Osteoblast (primary cell): ENCODE results near the gene AKT1S1. TPM values are rescaled to one million over a fixed set of nuclear protein-coding genes. Genes with fewer than 3 reads are reported as not detected.
A peak's percentile ranks its signal among the peaks of the same experiment; 100 is the strongest.

Experiments
- DNase-seq: peaks from one replicate; pipeline ENCODE4 v3.0.0; 2011; ENCODE audit warnings: low spot score, mixed read lengths; ENCODE audit not compliant: insufficient read length; ENCODE audit errors: missing footprints
- H2AFZ ChIP-seq: 2 replicates; pipeline ENCODE4 v1.6.0; 2011; ENCODE audit warnings: mild to moderate bottlenecking, low read length
- H3K27ac ChIP-seq: 2 replicates; pipeline ENCODE4 v1.5.1; 2011; ENCODE audit warnings: mild to moderate bottlenecking, low read depth, low read length, moderate library complexity
- H3K27me3 ChIP-seq: 2 replicates; pipeline ENCODE4 v1.6.0; 2012; ENCODE audit warnings: mild to moderate bottlenecking, control low read depth, inconsistent platforms, low read length, moderate library complexity; ENCODE audit not compliant: insufficient read depth
- H3K36me3 ChIP-seq: 2 replicates; pipeline ENCODE4 v1.5.1; 2011; ENCODE audit warnings: mild to moderate bottlenecking, low read length, control low read depth, moderate library complexity; ENCODE audit not compliant: insufficient read depth
- H3K4me1 ChIP-seq: 2 replicates; pipeline ENCODE4 v1.5.1; 2011; ENCODE audit warnings: mild to moderate bottlenecking, low read length, control low read depth, moderate library complexity; ENCODE audit not compliant: insufficient read depth
- H3K4me2 ChIP-seq: 2 replicates; pipeline ENCODE4 v1.6.0; 2011; ENCODE audit warnings: mild to moderate bottlenecking, low read length; ENCODE audit not compliant: insufficient read depth
- H3K4me3 ChIP-seq: fragments of 200-600 bp; sonication (generic); 3 replicates; pipeline ENCODE4 v1.5.1; 2012; ENCODE audit warnings: mild to moderate bottlenecking, low read length, inconsistent platforms; ENCODE audit not compliant: insufficient read depth
- H3K79me2 ChIP-seq: 2 replicates; pipeline ENCODE4 v1.6.0; 2012; ENCODE audit warnings: mild to moderate bottlenecking, low read length, control low read depth, inconsistent platforms; ENCODE audit not compliant: insufficient read depth
- H3K9me3 ChIP-seq: 2 replicates; pipeline ENCODE4 v1.5.1; 2011; ENCODE audit warnings: low read depth, low read length, control low read depth
- H4K20me1 ChIP-seq: 2 replicates; pipeline ENCODE4 v1.6.0; 2012; ENCODE audit warnings: mild to moderate bottlenecking, low read length, control low read depth; ENCODE audit not compliant: insufficient read depth
- total RNA-seq: library from RNA; depleted of rRNA; stranded (reverse); fragments of >200 nt; gene quantifications from 2 replicates; pipeline ENCODE4 v1.2.3, GENCODE V29; 2012
- TF ChIP-seq, protein P1 (sequence below): IDR thresholded peaks from 2 replicates; pipeline ENCODE4 v1.5.1; 2011; ENCODE audit warnings: mild to moderate bottlenecking, low read depth, low read length, moderate library complexity; ENCODE audit errors: extremely low read depth

AKT1S1 gene
- total RNA-seq, 1 donor = 13.4 TPM

DNA sequence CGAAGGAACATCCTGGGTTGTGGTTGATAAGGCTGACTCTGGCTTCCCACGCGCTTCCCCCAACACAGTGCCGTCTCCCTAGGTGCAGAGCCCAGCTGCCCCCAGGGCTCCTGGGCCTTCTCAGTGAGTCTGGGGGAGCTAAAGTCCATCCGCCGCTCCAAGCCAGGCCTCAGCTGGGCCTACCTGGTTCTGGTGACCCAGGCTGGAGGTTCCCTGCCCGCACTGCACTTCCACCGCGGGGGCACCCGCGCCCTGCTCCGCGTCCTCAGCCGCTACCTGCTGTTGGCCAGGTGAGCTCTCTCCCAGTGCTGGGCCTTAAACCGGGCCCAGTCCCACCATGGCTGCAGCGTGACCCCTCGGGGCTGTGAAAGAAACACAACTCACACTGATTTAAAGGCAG, 4.0 kb upstream of the AKT1S1 start:
- no peaks in the 10 kb centered on the region for H3K27me3 ChIP-seq
- TF ChIP-seq, protein P1, sequence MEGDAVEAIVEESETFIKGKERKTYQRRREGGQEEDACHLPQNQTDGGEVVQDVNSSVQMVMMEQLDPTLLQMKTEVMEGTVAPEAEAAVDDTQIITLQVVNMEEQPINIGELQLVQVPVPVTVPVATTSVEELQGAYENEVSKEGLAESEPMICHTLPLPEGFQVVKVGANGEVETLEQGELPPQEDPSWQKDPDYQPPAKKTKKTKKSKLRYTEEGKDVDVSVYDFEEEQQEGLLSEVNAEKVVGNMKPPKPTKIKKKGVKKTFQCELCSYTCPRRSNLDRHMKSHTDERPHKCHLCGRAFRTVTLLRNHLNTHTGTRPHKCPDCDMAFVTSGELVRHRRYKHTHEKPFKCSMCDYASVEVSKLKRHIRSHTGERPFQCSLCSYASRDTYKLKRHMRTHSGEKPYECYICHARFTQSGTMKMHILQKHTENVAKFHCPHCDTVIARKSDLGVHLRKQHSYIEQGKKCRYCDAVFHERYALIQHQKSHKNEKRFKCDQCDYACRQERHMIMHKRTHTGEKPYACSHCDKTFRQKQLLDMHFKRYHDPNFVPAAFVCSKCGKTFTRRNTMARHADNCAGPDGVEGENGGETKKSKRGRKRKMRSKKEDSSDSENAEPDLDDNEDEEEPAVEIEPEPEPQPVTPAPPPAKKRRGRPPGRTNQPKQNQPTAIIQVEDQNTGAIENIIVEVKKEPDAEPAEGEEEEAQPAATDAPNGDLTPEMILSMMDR = no peak
- H3K36me3 ChIP-seq = peaks cover 47% of the 10 kb centered on the region
- H3K4me2 ChIP-seq = no peak overlapping the region
- peaks cover 4% of the 10 kb centered on the region for H4K20me1 ChIP-seq
- DNase-seq = no peak
- H3K9me3 ChIP-seq = no peaks in the 10 kb centered on the region
- H2AFZ ChIP-seq = no peak overlapping the region
- peaks cover 11% of the 10 kb centered on the region for H3K79me2 ChIP-seq
- no peak overlapping the region for H3K27ac ChIP-seq
- H3K4me1 ChIP-seq = peaks cover 8% of the 10 kb centered on the region
- H3K4me3 ChIP-seq = no peak overlapping the region

DNA sequence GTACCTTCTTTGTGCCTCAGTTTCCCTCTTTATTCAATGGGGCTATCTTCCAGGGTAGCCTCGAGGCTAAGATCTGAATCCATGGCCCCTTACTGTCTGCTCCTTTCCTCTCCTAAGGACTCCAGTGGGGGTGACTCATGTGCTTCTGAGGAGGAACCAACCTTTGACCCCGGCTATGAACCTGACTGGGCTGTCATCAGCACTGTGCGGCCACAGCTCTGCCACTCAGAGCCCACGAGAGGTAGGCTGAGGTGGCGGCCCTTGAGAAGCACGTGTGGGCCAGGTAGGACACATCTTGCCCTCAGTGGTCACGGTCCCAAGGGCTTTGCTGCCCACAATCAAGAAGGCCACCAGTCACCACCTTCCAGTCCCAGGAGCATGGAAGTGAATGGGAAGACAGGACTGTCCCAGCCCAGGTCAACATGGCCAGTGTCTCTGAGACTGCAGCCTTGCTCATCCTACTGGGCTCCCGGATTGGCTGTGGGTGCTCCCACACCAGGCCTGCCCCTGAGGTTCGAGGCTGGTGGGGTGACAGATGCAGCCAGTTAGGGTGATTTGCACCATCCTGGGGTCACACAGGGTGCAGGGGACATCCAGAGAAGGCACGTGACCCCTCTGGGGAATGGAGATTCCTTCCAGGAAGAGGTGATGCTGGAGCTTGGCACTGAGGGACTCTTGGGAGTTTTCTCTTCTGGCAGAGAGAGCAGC, 3.2 kb upstream of the AKT1S1 start:
- TF ChIP-seq, protein P1 = no peak
- Histone ChIP-seq H3K4me1 (peaks cover 15% of the 10 kb centered on the region), H3K4me3 (no peak overlapping the region), H4K20me1 (peaks cover 4% of the 10 kb centered on the region), H3K27me3 (no peaks in the 10 kb centered on the region), H3K36me3 (peaks cover 47% of the 10 kb centered on the region), H3K27ac (no peak overlapping the region), H3K4me2 (no peak overlapping the region), H3K79me2 (peaks cover 20% of the 10 kb centered on the region), H3K9me3 (no peaks in the 10 kb centered on the region), H2AFZ (no peak overlapping the region)
- DNase-seq = no peak

DNA sequence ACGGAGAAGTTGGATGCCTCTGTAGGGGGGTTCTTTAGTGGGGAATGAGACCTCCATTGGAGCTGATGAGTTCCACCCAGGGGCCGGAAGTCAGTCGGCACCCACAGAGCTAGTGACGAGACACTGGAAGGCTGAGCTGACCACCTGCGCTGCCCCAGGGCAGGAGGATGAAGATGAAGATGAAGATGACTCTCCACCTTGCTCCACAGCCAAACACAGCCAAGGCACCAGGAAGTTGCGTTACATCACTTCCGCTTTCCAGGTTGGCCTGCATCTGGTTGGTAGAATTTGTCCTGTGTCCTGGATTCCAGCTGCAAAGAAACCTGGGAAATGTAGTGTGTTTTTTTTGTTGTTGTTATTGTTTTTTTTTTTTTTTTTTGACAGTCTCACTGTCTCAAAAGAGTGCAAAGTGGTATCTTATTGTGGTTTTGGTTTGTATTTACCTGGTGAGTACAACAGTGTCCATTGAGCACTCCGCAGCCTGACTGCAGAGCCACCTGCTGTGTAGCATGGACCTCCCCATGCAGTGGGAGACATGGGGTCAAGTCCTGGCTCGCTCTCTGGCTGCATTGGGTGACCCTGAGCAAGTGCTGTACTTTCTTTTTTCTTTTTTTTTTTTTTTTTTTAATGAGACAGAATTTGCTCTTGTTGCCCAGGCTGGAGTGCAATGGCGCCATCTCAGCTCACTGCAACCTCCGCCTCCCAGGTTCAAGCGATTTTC, 2.2 kb upstream of the AKT1S1 start:
- no peak for DNase-seq
- H2AFZ ChIP-seq = no peak overlapping the region
- no peak overlapping the region for H3K4me2 ChIP-seq
- TF ChIP-seq, protein P1 = no peak
- H3K4me3 ChIP-seq = no peak overlapping the region
- no peaks in the 10 kb centered on the region for H3K9me3 ChIP-seq
- peaks cover 29% of the 10 kb centered on the region for H3K79me2 ChIP-seq
- no peaks in the 10 kb centered on the region for H3K27me3 ChIP-seq
- no peak overlapping the region for H3K27ac ChIP-seq
- peaks cover 4% of the 10 kb centered on the region for H4K20me1 ChIP-seq
- H3K4me1 ChIP-seq = peaks cover 20% of the 10 kb centered on the region
- H3K36me3 ChIP-seq = peaks cover 41% of the 10 kb centered on the region

DNA sequence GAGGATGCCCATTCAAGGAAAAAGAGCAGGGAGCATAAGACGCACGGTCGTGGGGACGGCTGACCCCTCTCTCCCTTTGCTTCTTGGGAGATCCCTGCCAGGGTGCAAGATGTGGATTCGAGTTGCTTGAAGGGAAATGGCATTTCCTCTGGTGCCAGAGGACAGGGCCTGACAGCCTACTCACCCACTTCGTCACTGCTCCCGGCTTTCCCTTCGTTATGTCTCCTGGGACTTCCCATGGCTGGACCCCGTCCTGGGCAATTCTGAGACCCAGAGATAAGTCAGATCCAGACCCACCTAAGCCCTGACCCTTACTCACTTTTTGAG, 1.6 kb upstream of the AKT1S1 start:
- Histone ChIP-seq H3K27me3 (no peaks in the 10 kb centered on the region), H3K27ac (peak overlapping the region; percentile 100), H2AFZ (no peak overlapping the region)

More for the DNA sequence above, 1.6 kb upstream of the AKT1S1 start:
- Histone ChIP-seq H3K79me2 (peaks cover 36% of the 10 kb centered on the region), H4K20me1 (peaks cover 4% of the 10 kb centered on the region), H3K4me2 (peak overlapping the region; percentile 94), H3K4me1 (peaks cover 20% of the 10 kb centered on the region), H3K9me3 (no peaks in the 10 kb centered on the region), H3K36me3 (peaks cover 39% of the 10 kb centered on the region), H3K4me3 (peak overlapping the region; percentile 100)
- TF ChIP-seq, protein P1 = no peak
- no peak for DNase-seq
